A673 (cell line): ENCODE measurements around the gene LRRC32. TPM values are rescaled to one million over a fixed set of nuclear protein-coding genes. Genes with fewer than 3 reads are reported as not detected.

Experiments
- BruUV-seq: library from RNA; stranded (reverse); fragments of 400-500 nt; replicated peaks from 2 replicates; lab custom pipeline; 2021; lab: Mats Ljungman, UMichigan
- CTCF ChIA-PET: fragments of 300-600 bp; sonication (Branson Sonifier 250); formaldehyde crosslinking; loops from one replicate; lab custom pipeline; 2022; ENCODE audit warnings: antibody characterized with exemption; lab: Charles Lee
- POLR2A ChIA-PET: fragments of 300-600 bp; sonication (Branson Sonifier 250); formaldehyde crosslinking; loops from one replicate; lab custom pipeline; 2022; ENCODE audit warnings: antibody characterized with exemption; ENCODE audit not compliant: low non-redundant PET; lab: Charles Lee
- DNase-seq: peaks from one replicate; pipeline ENCODE4 v3.0.0-alpha.2; 2015; ENCODE audit warnings: low spot score
- H3K27ac ChIP-seq: fragments of 200-600 bp; sonication (generic); 2 replicates; pipeline ENCODE4 v1.5.1; 2016; ENCODE audit warnings: mixed run types, low read depth, mild to moderate bottlenecking, mixed read lengths, antibody characterized with exemption, low read length; ENCODE audit not compliant: poor library complexity, severe bottlenecking
- H3K27me3 ChIP-seq: fragments of 200-600 bp; sonication (generic); replicated peaks from 2 replicates; pipeline ENCODE4 v1.6.1; 2017; ENCODE audit warnings: mixed run types, low read depth, mild to moderate bottlenecking, mixed read lengths, antibody characterized with exemption, low read length; ENCODE audit not compliant: insufficient read depth, poor library complexity
- H3K36me3 ChIP-seq: fragments of 200-600 bp; sonication (generic); 2 replicates; pipeline ENCODE4 v1.6.1; 2016; ENCODE audit warnings: mixed run types, mild to moderate bottlenecking, mixed read lengths, antibody characterized with exemption, low read length; ENCODE audit not compliant: insufficient read depth, poor library complexity, severe bottlenecking
- H3K4me1 ChIP-seq: fragments of 200-600 bp; sonication (generic); 2 replicates; pipeline ENCODE4 v1.6.1; 2017; ENCODE audit warnings: mixed run types, mild to moderate bottlenecking, mixed read lengths, antibody characterized with exemption, low read length; ENCODE audit not compliant: insufficient read depth, poor library complexity, severe bottlenecking
- H3K4me3 ChIP-seq: fragments of 200-600 bp; sonication (generic); 2 replicates; pipeline ENCODE4 v1.5.1; 2016; ENCODE audit warnings: low read depth, mixed run types, mild to moderate bottlenecking, mixed read lengths, low read length; ENCODE audit not compliant: poor library complexity, severe bottlenecking
- H3K9me3 ChIP-seq: fragments of 200-600 bp; sonication (generic); 2 replicates; pipeline ENCODE4 v1.6.1; 2016; ENCODE audit warnings: mixed run types, low read depth, mild to moderate bottlenecking, mixed read lengths, antibody characterized with exemption, low read length; ENCODE audit not compliant: poor library complexity, severe bottlenecking
- CTCF ChIP-seq: fragments of 300-800, 200-600 bp; sonication (generic); conservative IDR thresholded peaks from 2 replicates; pipeline ENCODE4 v1.5.1; 2017; ENCODE audit warnings: low read depth, mild to moderate bottlenecking, antibody characterized with exemption, low read length, moderate library complexity, mixed read lengths
- EZH2 ChIP-seq: fragments of 200-600 bp; sonication (generic); IDR thresholded peaks from 2 replicates; pipeline ENCODE4 v1.6.1; 2017; ENCODE audit warnings: borderline replicate concordance, low read depth, mild to moderate bottlenecking, mixed read lengths, antibody characterized with exemption, low read length; ENCODE audit not compliant: poor library complexity, severe bottlenecking
- intact Hi-C: fragments of 100-400 bp; cut with micrococcal nuclease; formaldehyde crosslinking; loops from one replicate; pipeline ENCODE4 v1.10.0; 2022; ENCODE audit not compliant: unreplicated experiment
- total RNA-seq: library from RNA; stranded (reverse); gene quantifications from 2 replicates; pipeline ENCODE4 v1.2.3, GENCODE V29; 2021

The LRRC32 gene
- total RNA-seq, 1 experiment from 2014 or later = not detected

- CTCF ChIA-PET = no interaction called here
- no peak for DNase-seq
- POLR2A ChIA-PET = no interaction called here
- Histone ChIP-seq H3K27me3 (no peaks in the 10 kb centered on the region), H3K27ac (no peak overlapping the region), H3K4me1 (peaks cover 12% of the 10 kb centered on the region), H3K4me3 (no peak overlapping the region), H3K36me3 (no peaks in the 10 kb centered on the region), H3K9me3 (no peaks in the 10 kb centered on the region)
- no TSS peak for BruUV-seq
- no peak for TF ChIP-seq CTCF
- no peak for TF ChIP-seq EZH2
- intact Hi-C loops = no loop called here
Observed at GRCh38 chr11:76613901-76614300, 56.6 kb downstream of the LRRC32 start.

- H3K4me3 ChIP-seq = no peak overlapping the region
- no peaks in the 10 kb centered on the region for H3K9me3 ChIP-seq
- H3K36me3 ChIP-seq = no peaks in the 10 kb centered on the region
- CTCF ChIA-PET = no interaction called here
- no peak overlapping the region for H3K27ac ChIP-seq
- TF ChIP-seq CTCF (no peak), EZH2 (no peak)
- intact Hi-C loops = no loop called here
- no peaks in the 10 kb centered on the region for H3K27me3 ChIP-seq
- POLR2A ChIA-PET = no interaction called here
- no TSS peak for BruUV-seq
- peaks cover 12% of the 10 kb centered on the region for H3K4me1 ChIP-seq
- no peak for DNase-seq
Observed at GRCh38 chr11:76612226-76612625, 58.3 kb downstream of the LRRC32 start.

GRCh38 chr11:76610871-76611475 lies 59.6 kb downstream of the LRRC32 start:
- Histone ChIP-seq H3K4me1 (peaks cover 8% of the 10 kb centered on the region), H3K9me3 (no peaks in the 10 kb centered on the region), H3K4me3 (no peak overlapping the region), H3K27ac (no peak overlapping the region), H3K27me3 (no peaks in the 10 kb centered on the region), H3K36me3 (no peaks in the 10 kb centered on the region)
- ChIA-PET POLR2A (no interaction called here), CTCF (no interaction called here)
- no TSS peak for BruUV-seq
- TF ChIP-seq EZH2 (no peak), CTCF (no peak)
- intact Hi-C loops = no loop called here
- DNase-seq = no peak
